Measurements from ENCODE around the gene ENPP3.

Gene ENPP3

GRCh38 chr6:131731224-131731623 lies 94.1 kb downstream of the ENPP3 start:
- TF ChIP-seq, protein P1, sequence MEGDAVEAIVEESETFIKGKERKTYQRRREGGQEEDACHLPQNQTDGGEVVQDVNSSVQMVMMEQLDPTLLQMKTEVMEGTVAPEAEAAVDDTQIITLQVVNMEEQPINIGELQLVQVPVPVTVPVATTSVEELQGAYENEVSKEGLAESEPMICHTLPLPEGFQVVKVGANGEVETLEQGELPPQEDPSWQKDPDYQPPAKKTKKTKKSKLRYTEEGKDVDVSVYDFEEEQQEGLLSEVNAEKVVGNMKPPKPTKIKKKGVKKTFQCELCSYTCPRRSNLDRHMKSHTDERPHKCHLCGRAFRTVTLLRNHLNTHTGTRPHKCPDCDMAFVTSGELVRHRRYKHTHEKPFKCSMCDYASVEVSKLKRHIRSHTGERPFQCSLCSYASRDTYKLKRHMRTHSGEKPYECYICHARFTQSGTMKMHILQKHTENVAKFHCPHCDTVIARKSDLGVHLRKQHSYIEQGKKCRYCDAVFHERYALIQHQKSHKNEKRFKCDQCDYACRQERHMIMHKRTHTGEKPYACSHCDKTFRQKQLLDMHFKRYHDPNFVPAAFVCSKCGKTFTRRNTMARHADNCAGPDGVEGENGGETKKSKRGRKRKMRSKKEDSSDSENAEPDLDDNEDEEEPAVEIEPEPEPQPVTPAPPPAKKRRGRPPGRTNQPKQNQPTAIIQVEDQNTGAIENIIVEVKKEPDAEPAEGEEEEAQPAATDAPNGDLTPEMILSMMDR (IDR thresholded peaks at IDR 0.05; ENCODE audit: insufficient read depth, low read depth, low read length, missing control alignments), result no peak
- no peak for DNase-seq (ENCODE audit: low read depth)
- H3K4me3 ChIP-seq (ENCODE audit: low read length), result no peak overlapping the region

DNA sequence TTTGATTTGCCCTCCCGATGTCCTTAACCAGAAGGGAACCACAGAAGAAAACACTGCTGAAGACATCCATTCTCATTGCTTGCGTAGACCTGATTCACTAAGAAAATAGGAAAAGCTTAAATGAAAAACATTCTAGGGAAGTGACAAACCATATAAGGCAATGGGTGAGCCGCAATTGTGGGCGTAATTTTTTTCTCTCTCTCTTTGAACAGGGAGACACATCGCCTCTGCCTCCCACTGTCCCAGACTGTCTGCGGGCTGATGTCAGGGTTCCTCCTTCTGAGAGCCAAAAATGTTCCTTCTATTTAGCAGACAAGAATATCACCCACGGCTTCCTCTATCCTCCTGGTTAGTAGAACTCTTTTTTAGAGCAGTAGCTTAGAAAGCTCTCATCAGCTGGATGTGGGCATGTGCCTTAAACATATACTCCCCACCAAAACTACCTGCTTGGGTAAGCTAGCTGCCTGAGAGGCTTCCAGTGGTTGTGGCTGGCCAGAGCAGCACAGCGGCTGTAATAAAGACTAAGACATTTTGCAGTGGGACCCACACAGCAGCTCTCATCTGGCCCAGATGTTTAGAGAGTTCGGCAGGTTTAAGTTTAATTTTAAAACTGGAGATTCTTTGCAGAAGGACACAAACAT lies 96.4 kb downstream of the ENPP3 start:
- TF ChIP-seq, protein P1 (IDR thresholded peaks at IDR 0.05; ENCODE audit: insufficient read depth, low read depth, low read length, missing control alignments), result no peak
- DNase-seq (ENCODE audit: low read depth), result no peak
- H3K4me3 ChIP-seq (ENCODE audit: low read length), result no peak overlapping the region

GRCh38 chr6:131736003-131736596 lies 99.0 kb downstream of the ENPP3 start:
- TF ChIP-seq, protein P1 (IDR thresholded peaks at IDR 0.05; ENCODE audit: insufficient read depth, low read depth, low read length, missing control alignments), result no peak
- H3K4me3 ChIP-seq (ENCODE audit: low read length), result no peak overlapping the region
- no peak for DNase-seq (ENCODE audit: low read depth)

GRCh38 chr6:131736811-131737210 lies 99.7 kb downstream of the ENPP3 start:
- TF ChIP-seq, protein P1 (IDR thresholded peaks at IDR 0.05; ENCODE audit: insufficient read depth, low read depth, low read length, missing control alignments), result no peak
- no peak for DNase-seq (ENCODE audit: low read depth)

DNA sequence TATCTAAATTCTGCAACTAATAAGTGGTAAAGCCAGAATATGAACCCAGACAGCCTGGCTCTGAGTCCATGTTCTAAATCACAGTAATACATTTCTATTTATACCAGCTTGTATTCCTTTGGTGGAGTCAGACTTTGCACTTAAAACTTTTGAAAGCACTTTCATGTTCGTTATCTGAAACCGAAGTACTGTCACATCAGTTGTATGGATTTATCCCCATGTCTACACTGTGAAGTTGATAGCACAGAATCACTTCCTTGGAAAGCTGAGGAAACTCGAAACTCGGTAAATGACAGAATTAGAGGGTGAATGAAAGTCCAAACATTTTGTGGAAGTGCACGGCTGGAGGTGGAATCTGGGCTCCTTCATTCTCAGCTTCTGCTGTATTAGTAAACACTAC lies 102.0 kb downstream of the ENPP3 start:
- TF ChIP-seq, protein P1 (IDR thresholded peaks at IDR 0.05; ENCODE audit: insufficient read depth, low read depth, low read length, missing control alignments), result no peak
- DNase-seq (ENCODE audit: low read depth), result no peak
- no peak overlapping the region for H3K4me3 ChIP-seq (ENCODE audit: low read length)

More at GRCh38 chr6:131736811-131737210, 99.7 kb downstream of the ENPP3 start:
- no peak overlapping the region for H3K4me3 ChIP-seq (ENCODE audit: low read length)

DNA sequence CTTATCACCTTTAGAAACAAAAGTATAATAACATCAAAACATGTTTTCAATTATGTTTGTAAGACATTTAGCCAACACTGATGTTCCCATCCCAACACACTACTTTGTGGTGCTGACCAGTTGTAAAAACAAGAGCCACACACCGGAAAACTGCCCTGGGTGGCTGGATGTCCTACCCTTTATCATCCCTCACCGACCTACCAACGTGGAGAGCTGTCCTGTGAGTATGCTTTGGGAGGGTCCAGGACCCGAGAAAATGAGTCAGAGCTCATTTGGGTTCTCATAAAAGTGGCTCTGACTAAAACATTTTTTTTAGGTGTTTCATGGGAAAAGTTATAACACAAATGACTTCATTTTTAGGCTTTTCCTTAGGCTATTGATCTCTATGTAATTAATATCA lies 103.1 kb downstream of the ENPP3 start:
- no peak overlapping the region for H3K4me3 ChIP-seq (ENCODE audit: low read length)
- DNase-seq (ENCODE audit: low read depth), result no peak
- TF ChIP-seq, protein P1 (IDR thresholded peaks at IDR 0.05; ENCODE audit: insufficient read depth, low read depth, low read length, missing control alignments), result no peak

Measured in epithelial cell of esophagus (primary cell).